Ectodermal cell (in vitro differentiated cells): ENCODE data around the gene MINDY4.

Source experiments
- H3K27ac ChIP-seq: 2 replicates; pipeline ENCODE4 v1.7.0; 2013; ENCODE audit warnings: mild to moderate bottlenecking, low read depth, low read length; ENCODE audit not compliant: insufficient read depth, poor library complexity, severe bottlenecking
- H3K27me3 ChIP-seq: 2 replicates; pipeline ENCODE4 v1.7.0; 2013; ENCODE audit warnings: mild to moderate bottlenecking, low read length; ENCODE audit not compliant: insufficient read depth, control insufficient read depth, poor library complexity, severe bottlenecking
- H3K36me3 ChIP-seq: one replicate; pipeline ENCODE4 v1.7.0; 2013; ENCODE audit warnings: low read length; ENCODE audit not compliant: control insufficient read depth, insufficient read depth
- H3K4me1 ChIP-seq: one replicate; pipeline ENCODE4 v1.7.0; 2013; ENCODE audit warnings: low read length; ENCODE audit not compliant: control insufficient read depth, insufficient read depth
- H3K4me3 ChIP-seq: 2 replicates; pipeline ENCODE4 v1.7.0; 2013; ENCODE audit warnings: low read depth, low read length, control low read depth; ENCODE audit not compliant: insufficient read depth
- H3K9me3 ChIP-seq: 2 replicates; pipeline ENCODE4 v1.7.0; 2013; ENCODE audit warnings: mild to moderate bottlenecking, low read length, moderate library complexity; ENCODE audit not compliant: control insufficient read depth
- WGBS, 2 experiments: methylation state at CpG; one replicate each; pipeline ENCODE4 v1.1.7; 2013; ENCODE audit warnings: missing lambda C conversion rate in 2 of 2; 5-methylcytosine and 5-hydroxymethylcytosine counted together

Gene MINDY4

GRCh38 chr7:30741289-30741688 is 29.9 kb upstream of the MINDY4 start:
- no peaks in the 10 kb centered on the region for H3K9me3 ChIP-seq
- no peaks in the 10 kb centered on the region for H3K27me3 ChIP-seq
- H3K4me1 ChIP-seq: no peaks in the 10 kb centered on the region
- H3K4me3 ChIP-seq: no peak overlapping the region
- no peak overlapping the region for H3K27ac ChIP-seq
- WGBS, 2 experiments: 91 to 93% methylated on average over 8 of the region's 8 CpGs
- no peaks in the 10 kb centered on the region for H3K36me3 ChIP-seq

GRCh38 chr7:30743371-30744074 is 27.7 kb upstream of the MINDY4 start:
- Histone ChIP-seq H3K27me3 (no peaks in the 10 kb centered on the region), H3K36me3 (no peaks in the 10 kb centered on the region), H3K4me3 (no peak overlapping the region), H3K9me3 (no peaks in the 10 kb centered on the region), H3K4me1 (no peaks in the 10 kb centered on the region), H3K27ac (no peak overlapping the region)
- 78 to 81% methylated on average over 8 of the region's 8 CpGs for WGBS, 2 experiments

- no peaks in the 10 kb centered on the region for H3K4me1 ChIP-seq
- no peak overlapping the region for H3K4me3 ChIP-seq
- no peaks in the 10 kb centered on the region for H3K36me3 ChIP-seq
- no peaks in the 10 kb centered on the region for H3K9me3 ChIP-seq
- no peaks in the 10 kb centered on the region for H3K27me3 ChIP-seq
- H3K27ac ChIP-seq: no peak overlapping the region
- WGBS, 2 experiments: 91% methylated on average over 12 of the region's 12 CpGs
These were observed 27.2 kb upstream of the MINDY4 start for GRCh38 chr7:30744075-30744417.

DNA sequence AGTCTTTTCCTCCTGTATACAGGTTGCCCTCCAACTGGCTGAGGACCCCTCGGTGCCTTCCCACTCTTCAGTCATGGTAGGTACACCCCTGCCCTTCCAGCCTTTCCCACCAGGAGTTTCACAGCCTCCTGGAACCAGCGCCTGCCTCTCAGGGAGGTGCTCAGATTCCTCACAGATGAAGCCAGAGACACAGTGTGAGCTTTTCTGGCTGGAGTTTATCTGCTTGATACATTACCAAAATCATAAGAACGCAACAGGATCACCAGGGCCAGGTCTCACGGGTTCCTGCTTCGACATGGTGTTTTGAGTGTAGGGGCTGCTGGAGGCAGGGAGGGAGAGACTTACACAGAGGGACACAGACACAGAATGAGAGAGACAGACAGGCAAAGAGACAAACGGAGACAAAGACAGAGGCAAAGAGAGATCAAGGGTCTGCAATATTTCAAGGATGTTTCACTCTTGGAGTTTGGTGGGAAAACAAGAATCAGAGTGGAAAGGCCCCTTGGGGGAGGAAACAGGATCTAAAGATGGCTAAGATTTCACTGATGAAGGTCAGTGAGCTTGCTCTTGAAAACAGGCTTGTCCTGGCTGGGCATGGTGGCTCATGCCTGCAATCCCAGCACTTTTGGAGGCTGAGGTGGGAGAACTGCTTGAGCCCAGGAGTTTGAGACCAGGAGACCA is 25.8 kb upstream of the MINDY4 start:
- no peaks in the 10 kb centered on the region for H3K4me1 ChIP-seq
- WGBS, 2 experiments: 90 to 93% methylated on average over 6 of the region's 6 CpGs
- no peaks in the 10 kb centered on the region for H3K9me3 ChIP-seq
- H3K27ac ChIP-seq: no peak overlapping the region
- no peaks in the 10 kb centered on the region for H3K27me3 ChIP-seq
- no peaks in the 10 kb centered on the region for H3K36me3 ChIP-seq
- no peak overlapping the region for H3K4me3 ChIP-seq

DNA sequence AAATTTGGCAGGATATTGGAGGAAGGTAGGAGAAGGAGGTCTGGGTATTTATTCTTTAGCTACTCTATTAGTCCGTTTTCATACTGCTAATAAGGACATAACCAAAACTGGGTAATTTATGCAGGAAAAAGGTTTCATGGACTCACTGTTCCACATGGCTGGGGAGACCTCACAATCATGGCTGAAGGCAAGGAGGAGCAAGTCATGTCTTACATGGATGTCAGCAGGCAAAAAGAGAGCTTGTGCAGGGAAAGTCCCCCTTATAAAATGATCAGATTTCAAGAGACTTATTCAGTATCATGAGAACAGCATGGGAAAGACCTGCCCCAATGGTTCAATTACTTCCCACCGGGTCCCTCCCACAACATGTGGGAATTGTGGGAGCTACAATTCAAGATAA is 21.2 kb upstream of the MINDY4 start:
- H3K36me3 ChIP-seq: no peaks in the 10 kb centered on the region
- H3K4me1 ChIP-seq: no peaks in the 10 kb centered on the region
- no peak overlapping the region for H3K27ac ChIP-seq
- H3K27me3 ChIP-seq: no peaks in the 10 kb centered on the region
- no peaks in the 10 kb centered on the region for H3K9me3 ChIP-seq
- WGBS, 2 experiments: 98 to 100% methylated on average over 2 of the region's 2 CpGs
- no peak overlapping the region for H3K4me3 ChIP-seq

GRCh38 chr7:30750683-30751650 is 20.2 kb upstream of the MINDY4 start:
- H3K4me3 ChIP-seq: no peak overlapping the region
- H3K27ac ChIP-seq: no peak overlapping the region
- H3K4me1 ChIP-seq: no peaks in the 10 kb centered on the region
- H3K27me3 ChIP-seq: no peaks in the 10 kb centered on the region
- 85 to 87% methylated on average over 16 of the region's 16 CpGs for WGBS, 2 experiments
- H3K9me3 ChIP-seq: no peaks in the 10 kb centered on the region
- H3K36me3 ChIP-seq: no peaks in the 10 kb centered on the region

GRCh38 chr7:30751696-30752273 is 19.4 kb upstream of the MINDY4 start, which contains the start of gene INMT:
TSS of gene INMT (plus strand) at chr7:30752135. CDS start at chr7:30752151, 16 bp downstream.
- Histone ChIP-seq H3K27ac (no peak within 1 kb of the TSS), H3K4me3 (no peak within 1 kb of the TSS), H3K4me1 (no peaks in the 10 kb centered on the region), H3K9me3 (no peaks in the 10 kb centered on the region), H3K27me3 (no peaks in the 10 kb centered on the region), H3K36me3 (no peaks in the 10 kb centered on the region)
- WGBS, 2 experiments: 81% methylated on average over 6 of the region's 6 CpGs

DNA sequence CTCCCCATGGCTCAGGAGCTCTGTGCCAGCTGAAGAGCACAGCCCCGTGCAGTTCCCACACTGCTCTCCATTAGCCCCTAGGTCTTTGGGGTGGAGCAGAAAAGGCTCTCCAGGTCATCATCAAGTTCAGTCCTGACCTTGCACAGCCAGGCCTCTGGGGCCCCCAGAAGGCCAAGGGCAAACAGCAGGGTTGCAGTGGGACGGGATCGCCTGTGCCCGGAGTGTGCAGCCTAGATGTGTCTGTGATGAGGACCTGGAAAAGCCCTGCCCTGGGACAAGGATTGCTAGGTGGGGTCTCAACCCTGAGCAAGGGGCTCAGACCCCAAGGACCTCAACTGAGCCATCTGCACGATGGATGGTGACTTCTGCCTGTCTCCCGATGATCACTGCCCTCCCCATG is 18.7 kb upstream of the MINDY4 start:
- Histone ChIP-seq H3K27ac (no peak overlapping the region), H3K9me3 (no peaks in the 10 kb centered on the region), H3K36me3 (no peaks in the 10 kb centered on the region), H3K4me1 (no peaks in the 10 kb centered on the region), H3K27me3 (no peaks in the 10 kb centered on the region), H3K4me3 (no peak overlapping the region)
- 94 to 95% methylated on average over 6 of the region's 6 CpGs for WGBS, 2 experiments

DNA sequence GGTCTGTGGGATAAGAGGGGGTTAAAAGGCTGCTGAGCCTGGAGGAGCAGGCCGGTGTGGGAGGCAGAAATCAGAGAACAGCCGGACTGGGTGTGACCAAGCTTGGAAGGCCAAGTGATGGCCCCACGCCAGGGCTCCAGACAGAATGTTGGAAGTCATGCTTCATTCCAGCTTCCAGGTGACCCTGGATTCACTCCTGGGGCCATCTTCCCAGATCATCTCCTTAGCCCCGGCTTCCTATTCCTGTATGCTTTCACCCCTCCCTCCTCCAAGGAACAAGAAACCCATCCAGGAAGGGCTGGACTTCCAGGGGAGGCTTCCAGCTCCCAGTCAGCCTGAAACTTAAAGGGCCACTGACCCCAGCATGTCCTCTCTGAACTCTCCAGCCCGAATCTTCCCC is 18.2 kb upstream of the MINDY4 start:
- H3K36me3 ChIP-seq: no peaks in the 10 kb centered on the region
- H3K27ac ChIP-seq: no peak overlapping the region
- H3K4me1 ChIP-seq: no peaks in the 10 kb centered on the region
- H3K4me3 ChIP-seq: no peak overlapping the region
- 88 to 90% methylated on average over 5 of the region's 5 CpGs for WGBS, 2 experiments
- H3K27me3 ChIP-seq: no peaks in the 10 kb centered on the region
- H3K9me3 ChIP-seq: no peaks in the 10 kb centered on the region
